ENCODE measurements around the gene CCNL2.

- TF ChIP-seq CTCF (IDR thresholded peaks at IDR 0.05; ENCODE audit: borderline replicate concordance, extremely low read depth, low read length, poor library complexity, severe bottlenecking), result no peak
- no peak for TF ChIP-seq EZH2 (IDR thresholded peaks at IDR 0.05; ENCODE audit: borderline replicate concordance, low read depth, low read length, severe bottlenecking)
Observed at GRCh38 chr1:1430992-1431844, 32.1 kb upstream of the CCNL2 start.

Measured in DND-41 (cell line).